H7 (cell line): ENCODE data around the gene RHBDL2. TPM values are rescaled to one million over a fixed set of nuclear protein-coding genes. Genes with fewer than 3 reads are reported as not detected.
"Not testable (repeated sequence)": the region's sequence is repeated elsewhere in the genome, so short reads cannot be mapped to it uniquely, and the experiment has no call there.

Experiments
- DNase-seq: peaks from one replicate; pipeline ENCODE4 v3.0.0; 2012
- H3K27me3 ChIP-seq: 2 replicates; pipeline ENCODE4 v1.6.0; 2011; ENCODE audit warnings: mild to moderate bottlenecking, low read length; ENCODE audit not compliant: control insufficient read depth, insufficient read depth
- H3K36me3 ChIP-seq: replicated peaks from 2 replicates; pipeline ENCODE4 v1.5.1; 2011; ENCODE audit warnings: low read length; ENCODE audit not compliant: control insufficient read depth, insufficient read depth
- H3K4me3 ChIP-seq: 2 replicates; pipeline ENCODE4 v1.5.1; 2011; ENCODE audit warnings: low read depth, mild to moderate bottlenecking, control low read depth, low read length, moderate library complexity; ENCODE audit not compliant: insufficient read depth
- total RNA-seq: library from RNA; depleted of rRNA; stranded (reverse); fragments of >200 nt; shearing (Covaris generic); gene quantifications from 2 replicates; pipeline ENCODE4 v1.2.3, GENCODE V29; 2014; rRNA removed

Gene RHBDL2, protein sequence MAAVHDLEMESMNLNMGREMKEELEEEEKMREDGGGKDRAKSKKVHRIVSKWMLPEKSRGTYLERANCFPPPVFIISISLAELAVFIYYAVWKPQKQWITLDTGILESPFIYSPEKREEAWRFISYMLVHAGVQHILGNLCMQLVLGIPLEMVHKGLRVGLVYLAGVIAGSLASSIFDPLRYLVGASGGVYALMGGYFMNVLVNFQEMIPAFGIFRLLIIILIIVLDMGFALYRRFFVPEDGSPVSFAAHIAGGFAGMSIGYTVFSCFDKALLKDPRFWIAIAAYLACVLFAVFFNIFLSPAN
- 0.03 and 1.2 TPM in 2 replicates for total RNA-seq

DNA sequence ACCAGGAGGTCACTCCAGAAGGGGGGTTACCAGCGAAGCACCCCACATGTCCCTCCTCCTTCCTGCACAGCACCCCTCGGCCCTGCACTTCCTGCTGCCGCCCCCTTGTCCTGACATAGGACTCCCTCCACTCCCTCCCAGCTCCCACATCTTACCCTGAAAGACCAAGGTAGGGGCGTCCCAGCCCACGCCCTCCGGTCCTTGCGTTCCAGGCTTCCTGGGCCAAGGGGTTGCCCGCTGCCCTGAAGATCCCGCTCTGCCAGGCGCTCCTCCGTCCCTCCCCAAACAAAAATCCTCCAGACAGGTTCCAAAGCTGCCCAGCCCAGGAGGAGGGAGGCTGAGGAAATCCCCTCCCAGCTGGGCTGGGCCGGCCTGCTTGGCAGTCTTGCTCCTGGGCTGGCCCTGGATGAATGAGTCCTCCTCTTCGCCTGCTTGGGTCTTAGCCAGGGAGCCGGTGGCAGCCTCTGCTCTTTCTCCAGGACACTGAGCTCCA is at the start of gene RHBDL2:
TSS of gene RHBDL2 (minus strand) at position 304 of the 493 bp plus-strand sequence. CDS start 22,618 bp downstream, outside the sequence.
- no peaks in the 10 kb centered on the region; the same call in 1 of the 2 replicates for H3K27me3 ChIP-seq
- peak; percentile 74 for DNase-seq
- no peak within 1 kb of the TSS for H3K4me3 ChIP-seq
- no peaks in the 10 kb centered on the region for H3K36me3 ChIP-seq

DNA sequence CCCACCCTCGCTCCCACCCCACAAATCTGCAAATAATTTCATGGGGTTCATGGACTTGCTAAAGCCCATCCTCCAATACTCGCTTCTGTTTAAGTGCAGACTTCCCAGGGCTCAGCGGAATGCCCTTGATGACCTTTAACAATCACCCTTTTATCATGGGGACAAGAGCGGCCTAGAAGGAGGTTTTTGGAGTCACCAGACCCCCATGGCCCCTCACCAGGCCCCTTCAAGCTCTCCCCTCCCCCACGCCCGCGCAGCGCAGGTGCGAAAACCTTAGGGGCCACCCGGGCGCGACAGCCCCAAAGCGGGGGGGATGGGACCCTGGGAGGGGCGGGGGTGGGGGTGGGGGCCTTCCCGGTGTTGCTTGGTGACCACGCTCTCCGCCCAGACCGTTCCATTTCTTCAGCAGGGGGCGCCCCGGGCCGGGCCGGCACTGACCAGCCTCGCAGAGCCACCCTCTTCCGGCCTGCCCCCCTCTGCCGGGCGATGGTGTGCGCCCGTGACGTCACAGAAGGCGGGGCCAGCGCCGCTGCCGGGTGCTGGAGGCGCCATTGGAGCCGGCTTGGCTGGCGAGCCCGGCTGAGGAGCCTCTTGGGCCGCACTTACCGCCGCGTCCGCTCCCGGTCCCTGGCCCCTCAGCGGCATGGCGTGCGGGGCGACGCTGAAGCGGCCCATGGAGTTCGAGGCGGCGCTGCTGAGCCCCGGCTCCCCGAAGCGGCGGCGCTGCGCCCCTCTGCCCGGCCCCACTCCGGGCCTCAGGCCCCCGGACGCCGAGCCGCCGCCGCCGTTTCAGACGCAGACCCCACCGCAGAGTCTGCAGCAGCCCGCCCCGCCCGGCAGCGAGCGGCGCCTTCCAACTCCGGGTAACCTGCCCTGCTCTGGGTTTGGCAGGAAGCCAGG is 49.4 kb upstream of the RHBDL2 start, which contains the start of gene AKIRIN1:
TSS of gene AKIRIN1 (plus strand) at position 539 of the 900 bp plus-strand sequence. CDS start at position 644, 105 bp downstream.
- H3K4me3 ChIP-seq, result peak within 1 kb of the TSS; percentile 96
- DNase-seq, result peak; percentile 99
- H3K36me3 ChIP-seq, result peaks cover 5% of the 10 kb centered on the region
- H3K27me3 ChIP-seq, result no peaks in the 10 kb centered on the region

DNA sequence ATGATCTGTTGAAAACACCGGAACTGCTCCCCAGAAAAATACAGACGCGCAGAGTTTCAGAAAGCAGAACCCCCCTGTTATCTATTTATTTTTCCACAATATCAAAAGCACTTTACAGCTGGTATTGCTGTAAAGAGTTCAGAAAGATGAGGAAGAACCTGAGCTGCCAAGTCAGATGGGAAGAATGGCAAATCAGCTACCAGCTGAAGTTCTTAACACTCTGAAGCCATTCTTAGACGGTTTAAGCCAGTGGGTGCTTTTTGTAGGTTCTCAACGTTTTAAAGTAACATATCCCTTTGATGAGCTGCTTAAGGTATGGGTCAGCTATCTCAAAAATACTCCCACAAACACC is 48.7 kb upstream of the RHBDL2 start:
- H3K36me3 ChIP-seq, result peaks cover 5% of the 10 kb centered on the region
- peak overlapping the region; percentile 17 for H3K4me3 ChIP-seq
- no peak for DNase-seq
- H3K27me3 ChIP-seq, result no peaks in the 10 kb centered on the region

DNA sequence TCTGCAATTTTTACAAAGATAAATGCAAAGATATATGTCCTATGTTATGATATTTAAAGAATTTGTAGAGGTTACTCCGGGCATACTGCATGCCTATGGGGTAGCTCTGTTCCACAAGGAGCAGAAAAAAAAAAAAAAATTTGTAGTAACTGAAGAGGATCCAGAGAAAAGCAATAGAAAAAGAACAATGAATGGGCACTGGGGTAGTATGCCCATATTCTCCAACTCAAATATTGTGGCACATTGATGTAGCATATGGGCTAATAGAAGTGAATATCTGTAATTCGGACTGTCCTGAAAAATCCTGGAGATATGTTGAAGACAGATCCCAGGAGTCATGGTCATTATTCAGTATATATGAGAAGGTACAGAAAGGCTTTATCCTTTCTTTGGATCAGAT is 48.3 kb upstream of the RHBDL2 start:
- DNase-seq, result no peak
- H3K27me3 ChIP-seq, result no peaks in the 10 kb centered on the region
- peaks cover 4% of the 10 kb centered on the region for H3K36me3 ChIP-seq
- H3K4me3 ChIP-seq, result no peak overlapping the region

DNA sequence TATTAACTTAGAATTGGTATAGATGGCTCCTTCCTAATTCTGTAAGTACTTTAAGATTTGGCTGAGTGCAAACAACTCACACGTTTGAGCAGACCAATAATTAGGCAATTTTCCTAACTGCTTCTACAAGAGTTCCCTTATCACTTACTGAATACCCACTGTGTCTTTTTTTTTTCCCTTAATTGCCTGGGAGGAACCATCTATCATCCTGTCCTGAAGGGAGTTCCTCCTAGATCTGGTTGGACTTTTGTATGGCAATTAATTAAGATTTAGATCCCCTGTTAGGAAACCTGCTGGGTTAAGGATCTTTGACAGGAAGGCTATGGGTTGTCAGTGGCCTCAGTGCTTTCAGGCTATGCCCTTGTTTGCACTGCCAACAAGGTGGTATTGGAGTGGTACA is 37.8 kb upstream of the RHBDL2 start:
- not testable (repeated sequence) for H3K36me3 ChIP-seq, H3K4me3 ChIP-seq, DNase-seq, H3K27me3 ChIP-seq

DNA sequence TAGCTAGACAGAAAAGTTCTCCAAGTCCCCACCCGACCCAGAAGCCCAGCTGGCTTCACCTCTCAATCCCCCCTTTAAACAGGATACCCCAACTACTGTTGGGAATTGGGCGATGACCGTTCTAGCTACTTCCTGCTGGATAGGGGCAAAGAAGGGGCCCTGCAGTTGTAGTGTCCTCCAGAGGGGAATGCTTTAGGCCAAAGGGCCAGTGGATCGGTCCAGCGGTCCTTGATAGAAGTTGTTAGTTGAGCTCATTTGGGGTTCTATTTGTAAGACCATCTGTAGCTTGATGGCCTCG is 36.6 kb upstream of the RHBDL2 start:
- not testable (repeated sequence) for H3K36me3 ChIP-seq, DNase-seq, H3K4me3 ChIP-seq, H3K27me3 ChIP-seq

DNA sequence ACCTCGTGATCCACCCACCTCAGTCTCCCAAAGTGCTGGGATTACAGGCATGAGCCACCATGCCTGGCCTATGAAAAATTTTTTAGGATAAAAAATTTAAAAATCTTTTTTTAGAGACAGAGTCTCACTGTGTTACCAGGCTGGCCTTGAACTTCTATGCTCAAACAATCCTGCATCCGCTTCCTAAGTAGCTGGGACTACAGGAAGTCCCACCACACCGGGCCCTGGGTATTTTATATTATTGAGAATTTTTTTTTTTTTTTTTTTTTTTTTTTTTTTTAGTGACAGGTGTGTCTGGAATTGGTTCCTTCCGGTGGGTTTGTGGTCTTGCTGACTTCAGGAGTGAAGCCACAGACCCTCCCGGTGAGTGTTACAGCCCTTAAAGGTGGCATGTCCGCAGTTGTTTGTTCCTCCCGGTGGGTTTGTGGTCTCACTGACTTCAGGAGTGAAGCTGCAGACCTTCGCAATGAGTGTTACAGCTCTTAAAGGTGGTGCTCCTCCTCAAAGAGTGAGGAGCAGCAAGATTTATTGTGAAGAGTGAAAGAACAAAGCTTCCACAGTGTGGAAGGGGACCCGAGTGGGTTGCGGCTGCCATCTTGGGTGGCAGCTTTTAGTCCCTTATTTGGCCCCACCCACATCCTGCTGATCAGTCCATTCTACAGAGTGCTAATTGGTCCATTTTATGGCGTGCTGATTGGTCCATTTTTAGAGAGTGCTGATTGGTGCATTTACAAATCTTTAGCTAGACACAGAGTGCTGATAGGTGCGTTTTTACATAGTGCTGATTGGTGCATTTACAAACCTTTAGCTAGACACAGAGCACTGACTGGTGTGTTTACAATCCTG is 36.0 kb upstream of the RHBDL2 start:
- H3K36me3 ChIP-seq, DNase-seq, H3K27me3 ChIP-seq, H3K4me3 ChIP-seq: not testable (repeated sequence)

DNA sequence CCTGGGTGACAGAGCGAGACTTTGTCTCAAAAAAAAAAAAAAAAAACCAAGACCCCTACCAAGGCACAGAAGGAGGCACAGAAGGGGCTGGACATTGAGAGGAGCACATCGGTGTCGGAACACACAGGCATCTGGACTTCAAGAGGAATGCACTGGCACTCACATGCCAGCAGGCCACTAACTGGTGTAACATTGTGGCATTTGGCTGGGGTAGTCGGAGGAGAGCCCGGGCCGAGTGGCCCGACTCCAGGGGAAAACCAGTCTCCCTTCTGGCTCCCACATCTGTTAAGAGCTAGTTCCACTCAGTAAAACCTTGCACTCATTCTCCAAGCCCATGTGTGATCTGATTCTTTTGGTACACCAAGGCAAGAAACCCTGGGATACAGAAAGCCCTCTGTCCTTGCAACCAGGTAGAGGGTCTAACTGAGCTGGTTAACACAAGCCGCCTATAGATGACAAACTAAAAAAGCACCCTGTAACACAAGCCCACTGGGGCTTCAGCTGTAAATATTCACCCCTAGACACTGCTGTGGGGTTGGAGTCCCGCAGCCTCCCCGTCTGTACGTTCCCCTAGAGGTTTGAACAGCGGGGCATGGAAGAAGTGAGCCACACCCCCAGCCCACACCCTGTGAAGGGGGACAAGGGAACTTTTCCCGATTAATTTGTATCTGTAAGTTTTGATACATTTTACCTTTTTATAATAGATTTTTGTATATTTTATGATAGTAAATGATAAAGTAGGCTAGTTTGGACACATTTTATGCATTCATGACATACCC is 32.2 kb upstream of the RHBDL2 start:
- no peak for DNase-seq
- no peak overlapping the region for H3K4me3 ChIP-seq
- no peaks in the 10 kb centered on the region for H3K27me3 ChIP-seq
- no peaks in the 10 kb centered on the region for H3K36me3 ChIP-seq

DNA sequence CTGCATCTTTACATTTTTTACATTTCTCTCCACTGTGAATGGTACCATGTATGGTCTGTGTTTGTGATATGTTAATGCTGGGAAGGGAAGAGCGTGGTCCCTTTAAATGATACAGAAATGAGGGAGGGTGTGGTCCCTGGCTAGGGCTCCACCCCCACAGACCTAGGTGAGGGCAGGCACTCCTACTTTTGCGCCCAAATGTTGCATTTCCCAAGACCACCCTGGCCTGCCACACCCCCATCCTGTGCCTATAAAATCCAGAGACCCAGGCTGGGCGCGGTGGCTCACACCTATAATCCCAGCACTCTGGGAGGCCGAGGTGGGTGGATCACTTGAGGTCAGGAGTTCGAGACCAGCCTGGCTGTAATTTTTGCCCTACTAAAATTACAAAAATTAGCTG is 31.5 kb upstream of the RHBDL2 start:
- DNase-seq, H3K27me3 ChIP-seq, H3K4me3 ChIP-seq, H3K36me3 ChIP-seq: not testable (repeated sequence)

DNA sequence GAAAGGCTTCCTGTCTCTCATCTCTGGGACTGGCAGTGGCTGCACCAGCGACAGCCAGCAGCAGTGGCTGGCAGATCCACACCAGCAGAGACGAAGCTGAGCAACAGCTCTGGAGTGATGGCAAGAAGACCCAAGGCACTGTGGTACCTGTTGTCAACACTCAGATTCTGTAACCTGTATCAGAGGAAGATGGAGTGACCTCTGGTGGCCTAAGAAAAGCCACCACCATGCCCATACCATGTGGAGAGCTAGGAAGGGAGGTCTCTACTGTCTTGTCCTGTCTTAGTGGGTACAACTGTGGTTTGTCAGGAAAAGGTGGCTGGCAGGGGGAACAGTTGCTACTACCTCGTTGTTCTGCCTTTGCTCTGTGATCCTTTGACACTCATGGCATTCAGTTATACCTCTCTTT is 22.5 kb upstream of the RHBDL2 start:
- DNase-seq, result peak; percentile 54
- Histone ChIP-seq H3K27me3 (no peaks in the 10 kb centered on the region), H3K4me3 (no peak overlapping the region), H3K36me3 (no peaks in the 10 kb centered on the region)

DNA sequence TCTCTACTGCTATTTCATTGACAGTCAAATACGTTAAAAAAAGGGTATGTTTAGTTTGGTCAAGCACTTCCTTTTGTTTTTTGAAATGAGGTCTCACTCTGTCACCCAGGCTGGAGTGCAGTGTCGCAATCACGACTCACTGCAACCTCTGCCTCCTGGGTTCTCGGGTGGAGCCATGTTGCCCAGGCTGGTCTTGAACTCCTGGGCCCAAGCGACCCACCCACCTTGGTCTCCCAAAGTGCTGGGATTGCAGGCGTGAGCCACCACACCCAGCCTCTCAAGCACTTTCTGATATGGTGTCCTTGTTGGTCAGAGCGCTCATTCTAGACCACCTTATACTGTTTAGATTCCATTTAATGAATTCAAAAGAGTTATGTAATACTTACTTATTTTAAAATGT is 20.9 kb upstream of the RHBDL2 start:
- Histone ChIP-seq H3K36me3 (no peaks in the 10 kb centered on the region), H3K27me3 (no peaks in the 10 kb centered on the region), H3K4me3 (no peak overlapping the region)
- no peak for DNase-seq

DNA sequence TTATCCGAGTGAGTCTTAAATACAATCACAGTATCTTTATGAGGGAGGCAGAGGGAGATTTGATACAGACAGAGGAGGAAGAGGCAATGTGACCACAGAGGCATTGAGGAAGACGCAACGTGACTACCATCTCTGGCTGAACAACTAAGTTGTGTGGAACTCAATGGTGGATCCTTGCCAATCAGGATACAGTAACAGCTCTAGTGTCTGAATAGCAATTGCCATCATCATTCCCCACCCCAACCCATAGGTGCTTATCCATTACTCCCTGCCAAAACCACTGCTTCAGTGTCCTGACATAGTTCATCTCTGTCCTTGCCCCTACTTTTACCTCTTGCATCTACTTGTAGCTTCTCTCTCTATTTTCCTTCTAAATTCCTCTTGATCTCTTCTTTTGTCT is 20.5 kb upstream of the RHBDL2 start:
- no peak overlapping the region for H3K4me3 ChIP-seq
- DNase-seq, result no peak
- H3K27me3 ChIP-seq, result no peaks in the 10 kb centered on the region
- no peaks in the 10 kb centered on the region for H3K36me3 ChIP-seq

DNA sequence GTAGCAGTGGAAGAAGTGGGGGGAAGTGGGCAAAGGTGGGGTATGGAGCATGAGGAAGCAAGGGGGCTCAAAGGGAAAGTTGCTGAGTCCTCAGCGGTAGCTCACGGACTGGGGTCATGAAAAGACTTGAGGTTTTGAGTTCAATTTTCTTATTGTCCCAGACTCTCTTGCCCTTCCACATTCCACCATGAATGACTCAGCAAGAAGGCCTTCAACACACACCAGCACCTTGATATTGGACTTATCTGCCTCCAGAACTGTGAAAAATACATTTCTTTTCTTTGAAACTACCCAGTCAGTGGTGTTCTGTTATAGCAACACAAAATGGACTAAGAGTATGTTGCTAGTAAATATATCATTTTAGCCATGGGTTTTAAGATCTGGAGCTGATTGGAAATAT is 17.3 kb upstream of the RHBDL2 start:
- H3K36me3 ChIP-seq, result no peaks in the 10 kb centered on the region
- DNase-seq, result no peak
- no peaks in the 10 kb centered on the region for H3K27me3 ChIP-seq
- H3K4me3 ChIP-seq, result no peak overlapping the region

DNA sequence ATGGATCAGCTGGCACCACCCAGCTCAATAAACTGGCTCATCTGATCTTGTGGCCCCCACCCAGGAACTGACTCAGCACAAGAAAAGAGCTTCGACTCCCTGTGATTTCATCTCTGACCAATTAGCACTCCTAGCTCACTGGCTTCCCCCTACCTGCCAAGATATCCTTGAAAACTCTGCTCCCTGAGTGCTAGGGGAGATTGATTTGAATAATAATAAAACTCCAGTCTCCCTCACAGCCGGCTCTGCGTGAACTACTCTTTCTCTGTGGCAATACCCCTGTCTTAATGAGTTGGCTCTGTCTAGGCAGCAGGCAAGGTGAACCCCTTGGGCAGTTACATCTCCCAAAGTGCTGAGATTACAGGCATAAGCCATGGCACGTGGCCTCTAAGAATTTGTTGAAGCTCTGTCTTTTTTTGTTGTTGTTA is 11.8 kb upstream of the RHBDL2 start:
- peak; percentile 72 for DNase-seq
- Histone ChIP-seq H3K36me3 (no peaks in the 10 kb centered on the region), H3K27me3 (no peaks in the 10 kb centered on the region), H3K4me3 (no peak overlapping the region)
